HepG2 (cell line): Measurements from ENCODE around the gene SEMA7A. TPM values are rescaled to one million over a fixed set of nuclear protein-coding genes. Genes with fewer than 3 reads are reported as not detected.

Experiments
- ATAC-seq: fragments of 200-7000 bp; cut with Tn5 transposase; 3 replicates; pipeline ENCODE4 v1.9.1; 2020; ENCODE audit warnings: mild to moderate bottlenecking, moderate library complexity
- BruUV-seq: library from RNA; stranded (reverse); fragments of 400-500 nt; replicated peaks from 2 replicates; lab custom pipeline; 2021; lab: Mats Ljungman, UMichigan
- CTCF ChIA-PET: fragments of 300-600 bp; formaldehyde crosslinking; extraction: SDS; loops from one replicate; lab custom pipeline; 2021; ENCODE audit warnings: low total read pairs, inconsistent platforms, low intra/inter-chr PET ratio; lab: Yijun Ruan, JAX
- POLR2A ChIA-PET: fragments of 350-600 bp; sonication (Branson Sonifier 250); formaldehyde crosslinking; loops from one replicate; lab custom pipeline; 2020; ENCODE audit warnings: antibody characterized with exemption, inconsistent platforms; lab: Yijun Ruan, JAX
- DNase-seq: peaks from one replicate; pipeline ENCODE4 v3.0.0-alpha.2; 2015; ENCODE audit warnings: low spot score
- FAIRE-seq: peaks from 3 replicates; lab custom pipeline; 2011; peaks lifted over from hg19 to GRCh38; lab: Jason Lieb, UNC
- H2AFZ ChIP-seq: one replicate; pipeline ENCODE4 v1.6.1; 2011; ENCODE audit warnings: low read length, inconsistent platforms
- H3K27ac ChIP-seq: fragments of 300-600 bp; 3 replicates; pipeline ENCODE4 v1.8.0; 2011; ENCODE audit warnings: mixed run types, mild to moderate bottlenecking, mixed read lengths, low read length, inconsistent platforms; ENCODE audit not compliant: insufficient read depth; ENCODE audit errors: extremely low read length
- H3K27me3 ChIP-seq, 2 experiments: fragments of 200-600 bp in 1 of 2; 2 replicates in 1 of 2; 3 replicates in 1 of 2; pipeline versions ENCODE4 v1.6.0 to v1.8.0; 2011; ENCODE audit warnings: low read length in 2 of 2, mild to moderate bottlenecking in 2 of 2, moderate library complexity in 2 of 2, inconsistent platforms in 1 of 2; ENCODE audit not compliant: insufficient read depth in 2 of 2, control insufficient read depth in 1 of 2
- H3K36me3 ChIP-seq, 2 experiments: fragments of 200-600 bp in 1 of 2; replicated peaks in 1 of 2; 2 replicates in 1 of 2; 3 replicates in 1 of 2; pipeline versions ENCODE4 v1.5.1 to v1.8.0; 2011; ENCODE audit warnings: low read length in 2 of 2, inconsistent platforms in 1 of 2; ENCODE audit not compliant: insufficient read depth in 2 of 2, control insufficient read depth in 1 of 2
- H3K4me1 ChIP-seq: 2 replicates; pipeline ENCODE4 v1.5.1; 2012; ENCODE audit warnings: low read length, inconsistent platforms; ENCODE audit not compliant: insufficient read depth
- H3K4me2 ChIP-seq: 2 replicates; pipeline ENCODE4 v1.6.0; 2011; ENCODE audit warnings: low read depth, low read length, inconsistent platforms
- H3K4me3 ChIP-seq, 3 experiments: fragments of 200-600 bp in 1 of 3; sonication (generic), shearing (Covaris generic) in 1 of 3; replicated peaks in 1 of 3; 2 replicates each; pipeline ENCODE4 v1.5.1; 2011 to 2016; ENCODE audit warnings: low read length in 3 of 3, inconsistent platforms in 2 of 3, low read depth in 2 of 3, mild to moderate bottlenecking in 2 of 3, control low read depth in 1 of 3, mixed read lengths in 1 of 3; ENCODE audit not compliant: insufficient read depth in 1 of 3
- H3K79me2 ChIP-seq: one replicate; pipeline ENCODE4 v1.6.1; 2011; ENCODE audit warnings: low read length, inconsistent platforms; ENCODE audit not compliant: insufficient read depth
- H3K9ac ChIP-seq: 2 replicates; pipeline ENCODE4 v1.6.0; 2011; ENCODE audit warnings: mild to moderate bottlenecking, low read depth, low read length, inconsistent platforms; ENCODE audit not compliant: insufficient read depth
- H3K9me3 ChIP-seq: 2 replicates; pipeline ENCODE4 v1.5.1; 2012; ENCODE audit warnings: mild to moderate bottlenecking, low read length
- H4K20me1 ChIP-seq: 2 replicates; pipeline ENCODE4 v1.6.0; 2011; ENCODE audit warnings: inconsistent platforms, mild to moderate bottlenecking, low read length, moderate library complexity; ENCODE audit not compliant: insufficient read depth
- NR3C1 ChIP-seq: sonication (generic); formaldehyde crosslinking; IDR thresholded peaks from 2 replicates; pipeline ENCODE4 v1.4.0; 2020; ENCODE audit warnings: missing genetic modification reagents
- ZNF136 ChIP-seq: sonication (generic); formaldehyde crosslinking; IDR thresholded peaks from 2 replicates; pipeline ENCODE4 v1.8.1; 2022; ENCODE audit warnings: low read depth, mild to moderate bottlenecking, moderate library complexity, missing genetic modification reagents
- ZNF331 ChIP-seq: sonication (generic); formaldehyde crosslinking; IDR thresholded peaks from 2 replicates; pipeline ENCODE4 v1.4.0; 2020; ENCODE audit warnings: missing genetic modification reagents
- ZNF768 ChIP-seq: sonication (generic); formaldehyde crosslinking; IDR thresholded peaks from 2 replicates; pipeline ENCODE4 v1.4.0; 2020; ENCODE audit warnings: missing genetic modification reagents
- WGBS: methylation state at CpG from one replicate; pipeline ENCODE4 v1.1.6; 2017; ENCODE audit warnings: low lambda C conversion rate; 5-methylcytosine and 5-hydroxymethylcytosine counted together
- in situ Hi-C: cut with HindIII; loops from 2 replicates; pipeline ENCODE4 v1.10.0; 2017; ENCODE audit warnings: low pct_unique_long_range_greater_than_20kb; ENCODE audit not compliant: extremely low pct_ligation_motif_present
- intact Hi-C: fragments of 100-400 bp; cut with micrococcal nuclease; formaldehyde crosslinking; loops from one replicate; pipeline ENCODE4 v1.10.0; 2022; ENCODE audit not compliant: unreplicated experiment
- polyA plus RNA-seq, 8 experiments: library from polyadenylated mRNA; depleted of rRNA in 3 of 8; stranded (reverse) in 7 of 8; unstranded in 1 of 8; fragments of >200 nt; fragmentation: Illumina TruSeq in 4 of 8; extraction: Trizol in 4 of 8; gene quantifications; 2 replicates each; pipeline versions ENCODE4 v1.2.1 to v1.2.3, GENCODE V29; 2011 to 2016; ENCODE audit warnings: low read depth in 4 of 8, missing spikeins in 1 of 8, mixed read lengths in 1 of 8; ENCODE audit not compliant: insufficient read depth in 1 of 8
- total RNA-seq, 5 experiments: library from RNA; depleted of rRNA; stranded (reverse); fragments of >200 nt; fragmentation: Illumina TruSeq; extraction: Trizol; gene quantifications; 2 replicates each; pipeline ENCODE4 v1.2.3, GENCODE V29; 2016; ENCODE audit warnings: low read depth in 1 of 5

SEMA7A gene
- total and polyA plus RNA-seq, 2 of the 13 experiments (the other 11 are each of a cell fraction or from before 2014, with no cell fraction given): 9.0 to 15.8 TPM

- in situ Hi-C loops: no loop called here
- no peak overlapping the region for H3K4me3 ChIP-seq
- no peaks in the 10 kb centered on the region for H4K20me1 ChIP-seq
- DNase-seq (no peak), FAIRE-seq (no peak), ATAC-seq (no peak)
- H3K4me1 ChIP-seq: peaks cover 56% of the 10 kb centered on the region
- WGBS: 37% methylated on average over 11 of the region's 11 CpGs
- TF ChIP-seq ZNF768 (CRISPR knock-in tag): peak; percentile 77; the same call in 1 of the 2 replicates
- TF ChIP-seq ZNF136 (CRISPR knock-in tag): no peak
- peaks cover 5 to 57% of the 10 kb centered on the region in 2 experiments; a peak in 3 of 5 replicates for H3K27me3 ChIP-seq
- H3K9ac ChIP-seq: no peak overlapping the region
- ChIA-PET CTCF (no interaction called here), POLR2A (interaction anchor here (0.8 to 3.0 kb wide), 5 partner anchors 9 to 67 kb away, joined by 3 to 8 read pairs (median 3); partner anchors contain the start of gene UBL7)
- H3K4me2 ChIP-seq: no peak overlapping the region
- no peak overlapping the region for H2AFZ ChIP-seq
- H3K27ac ChIP-seq: no peak overlapping the region
- intact Hi-C loops: no loop called here
- H3K9me3 ChIP-seq: no peaks in the 10 kb centered on the region
- no TSS peak for BruUV-seq
- H3K79me2 ChIP-seq: no peaks in the 10 kb centered on the region
- no peaks in the 10 kb centered on the region for H3K36me3 ChIP-seq
These were observed 39.5 kb downstream of the SEMA7A start for GRCh38 chr15:74394090-74394846.

- no peak for TF ChIP-seq NR3C1 (CRISPR knock-in tag)
- no peak for TF ChIP-seq ZNF331
- no peaks in the 10 kb centered on the region for H3K9me3 ChIP-seq
- no peak overlapping the region for H3K27ac ChIP-seq
- H3K36me3 ChIP-seq: no peaks in the 10 kb centered on the region
- POLR2A ChIA-PET: interaction anchor here (0.8 to 1.7 kb wide), 3 partner anchors 9 to 49 kb away, joined by 3 read pairs; no protein-coding TSS in a partner anchor
- H3K4me1 ChIP-seq: peaks cover 65% of the 10 kb centered on the region
- H2AFZ ChIP-seq: no peak overlapping the region
- no peak for ATAC-seq
- H3K4me2 ChIP-seq: no peak overlapping the region
- WGBS: 65% methylated on average over 9 of the region's 13 CpGs
- FAIRE-seq: no peak
- intact Hi-C loops: no loop called here
- in situ Hi-C loops: no loop called here
- H3K9ac ChIP-seq: no peak overlapping the region
- CTCF ChIA-PET: no interaction called here
- H3K4me3 ChIP-seq: no peak overlapping the region
- H4K20me1 ChIP-seq: no peaks in the 10 kb centered on the region
- no TSS peak for BruUV-seq
- no peaks in the 10 kb centered on the region for H3K79me2 ChIP-seq
- DNase-seq: no peak
- H3K27me3 ChIP-seq: peaks cover 8 to 65% of the 10 kb centered on the region in 2 experiments; a peak in 3 of 5 replicates
These were observed 40.3 kb downstream of the SEMA7A start for GRCh38 chr15:74393423-74393822.
